Thyroid gland (tissue), 4 donors: ENCODE data around the gene COX6A1. TPM values are rescaled to one million over a fixed set of nuclear protein-coding genes. Genes with fewer than 3 reads are reported as not detected.

Experiments
- DNase-seq, 2 donors: peaks; one replicate each; pipeline ENCODE4 v3.0.0-alpha.2; 2019
- H3K27ac ChIP-seq, 3 donors: fragments of 200-600 bp; sonication (generic); 1 replicate in 2 of 3; 2 replicates in 1 of 3; pipeline ENCODE4 v1.5.1; 2016 to 2019; ENCODE audit warnings: mild to moderate bottlenecking in 1 of 3, moderate library complexity in 1 of 3
- H3K27me3 ChIP-seq: fragments of 200-600 bp; sonication (generic); one replicate; pipeline ENCODE4 v1.5.1; 2019
- H3K36me3 ChIP-seq, 2 donors: fragments of 200-600 bp; sonication (generic); one replicate each; pipeline ENCODE4 v1.5.1; 2016 to 2019
- H3K4me1 ChIP-seq, 2 donors: fragments of 200-600 bp; sonication (generic); one replicate each; pipeline ENCODE4 v1.5.1; 2017 to 2019
- H3K4me3 ChIP-seq, 3 donors: fragments of 200-600 bp; sonication (generic); replicated peaks in 1 of 3; 1 replicate in 2 of 3; 2 replicates in 1 of 3; pipeline ENCODE4 v1.5.1; 2016; ENCODE audit warnings: mild to moderate bottlenecking in 1 of 3
- H3K9me3 ChIP-seq: fragments of 200-600 bp; sonication (generic); one replicate; pipeline ENCODE4 v1.5.1; 2017
- POLR2A ChIP-seq, 2 donors: fragments of 450-650 bp; IDR thresholded peaks; one replicate each; pipeline ENCODE4 v1.6.1; 2017; ENCODE audit warnings: antibody characterized with exemption in 2 of 2, mild to moderate bottlenecking in 2 of 2, moderate library complexity in 1 of 2
- WGBS, 2 donors: methylation state at CpG; one replicate each; pipeline ENCODE4 v1.1.5; 2017; 5-methylcytosine and 5-hydroxymethylcytosine counted together
- intact Hi-C: fragments of 100-400 bp; cut with DNase I; formaldehyde crosslinking; loops from one replicate; pipeline ENCODE4 v1.15.1; 2023
- total RNA-seq, 4 donors: library from RNA; depleted of rRNA; stranded (reverse); fragments of >200 nt; gene quantifications; one replicate each; pipeline ENCODE4 v1.2.3, GENCODE V29; 2016
- TF ChIP-seq, protein P1 (sequence below), 6 experiments: fragments of 200-600 bp in 3 of 6; fragments of 450-650 bp in 3 of 6; sonication (generic) in 3 of 6; IDR thresholded peaks; one replicate each; pipeline ENCODE4 v1.5.1; 2016 to 2019; ENCODE audit warnings: antibody characterized with exemption in 6 of 6, mild to moderate bottlenecking in 2 of 6, inconsistent platforms in 1 of 6, moderate library complexity in 1 of 6

The COX6A1 gene
- total RNA-seq, 4 donors from 2014 or later = 511 to 1,033 (median 687) TPM

DNA sequence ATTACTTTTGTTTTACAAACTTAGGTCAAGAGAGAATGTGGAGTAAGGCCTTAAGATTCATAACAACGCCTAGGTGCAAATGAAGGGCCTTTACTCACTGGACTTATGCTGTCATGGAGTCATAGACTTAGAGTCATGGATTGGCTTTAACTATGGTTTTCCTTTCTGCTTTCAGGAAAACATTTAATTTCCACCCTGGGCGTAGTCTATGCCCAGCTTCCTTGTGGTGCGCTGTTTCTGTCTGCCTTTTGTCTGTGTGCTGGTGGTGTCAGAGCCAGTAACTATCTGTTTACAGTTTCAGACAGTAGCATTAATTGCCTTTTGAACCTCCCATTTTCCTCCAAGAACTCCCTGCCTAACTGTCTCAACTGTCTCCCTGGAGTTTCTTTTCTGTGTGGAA is 31.8 kb upstream of the COX6A1 start:
- H3K27me3 ChIP-seq = no peaks in the 10 kb centered on the region
- DNase-seq = no peak
- no peaks in the 10 kb centered on the region for H3K4me1 ChIP-seq
- H3K27ac ChIP-seq = no peak overlapping the region
- H3K36me3 ChIP-seq = no peaks in the 10 kb centered on the region
- H3K4me3 ChIP-seq = no peak overlapping the region
- no peak for TF ChIP-seq POLR2A (IDR thresholded peaks at IDR 0.05)
- TF ChIP-seq, protein P1, sequence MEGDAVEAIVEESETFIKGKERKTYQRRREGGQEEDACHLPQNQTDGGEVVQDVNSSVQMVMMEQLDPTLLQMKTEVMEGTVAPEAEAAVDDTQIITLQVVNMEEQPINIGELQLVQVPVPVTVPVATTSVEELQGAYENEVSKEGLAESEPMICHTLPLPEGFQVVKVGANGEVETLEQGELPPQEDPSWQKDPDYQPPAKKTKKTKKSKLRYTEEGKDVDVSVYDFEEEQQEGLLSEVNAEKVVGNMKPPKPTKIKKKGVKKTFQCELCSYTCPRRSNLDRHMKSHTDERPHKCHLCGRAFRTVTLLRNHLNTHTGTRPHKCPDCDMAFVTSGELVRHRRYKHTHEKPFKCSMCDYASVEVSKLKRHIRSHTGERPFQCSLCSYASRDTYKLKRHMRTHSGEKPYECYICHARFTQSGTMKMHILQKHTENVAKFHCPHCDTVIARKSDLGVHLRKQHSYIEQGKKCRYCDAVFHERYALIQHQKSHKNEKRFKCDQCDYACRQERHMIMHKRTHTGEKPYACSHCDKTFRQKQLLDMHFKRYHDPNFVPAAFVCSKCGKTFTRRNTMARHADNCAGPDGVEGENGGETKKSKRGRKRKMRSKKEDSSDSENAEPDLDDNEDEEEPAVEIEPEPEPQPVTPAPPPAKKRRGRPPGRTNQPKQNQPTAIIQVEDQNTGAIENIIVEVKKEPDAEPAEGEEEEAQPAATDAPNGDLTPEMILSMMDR (IDR thresholded peaks at IDR 0.05) = no peak
- no peaks in the 10 kb centered on the region for H3K9me3 ChIP-seq
- intact Hi-C loops = no loop called here
- WGBS, 2 donors = 80 to 88% methylated on average over 3 of the region's 3 CpGs

DNA sequence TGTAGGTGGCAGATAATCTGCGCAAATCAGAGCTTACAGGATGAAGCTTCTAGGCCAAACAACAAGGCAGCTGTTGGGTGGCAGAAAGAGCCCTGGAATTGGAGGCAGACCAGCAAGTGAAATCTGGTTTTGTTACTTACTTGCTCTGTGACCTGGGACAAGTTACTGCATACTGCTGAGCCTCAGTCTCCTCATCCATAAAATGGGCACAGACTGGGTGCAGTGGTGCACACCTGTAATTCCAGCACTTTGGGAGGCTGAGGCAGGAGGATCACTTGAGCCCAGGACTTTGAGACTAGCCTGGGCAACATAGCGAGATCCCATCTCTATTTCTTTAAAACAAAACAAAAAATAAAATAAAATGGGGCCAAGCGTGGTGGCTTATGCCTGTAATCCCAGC is 31.4 kb upstream of the COX6A1 start:
- no peaks in the 10 kb centered on the region for H3K4me1 ChIP-seq
- H3K27ac ChIP-seq = no peak overlapping the region
- H3K27me3 ChIP-seq = no peaks in the 10 kb centered on the region
- H3K9me3 ChIP-seq = no peaks in the 10 kb centered on the region
- WGBS, 2 donors = 94 to 95% methylated on average over 3 of the region's 3 CpGs
- no peak for DNase-seq
- no peak overlapping the region for H3K4me3 ChIP-seq
- TF ChIP-seq, protein P1 (IDR thresholded peaks at IDR 0.05) = no peak
- no peak for TF ChIP-seq POLR2A (IDR thresholded peaks at IDR 0.05)
- intact Hi-C loops = no loop called here
- no peaks in the 10 kb centered on the region for H3K36me3 ChIP-seq

DNA sequence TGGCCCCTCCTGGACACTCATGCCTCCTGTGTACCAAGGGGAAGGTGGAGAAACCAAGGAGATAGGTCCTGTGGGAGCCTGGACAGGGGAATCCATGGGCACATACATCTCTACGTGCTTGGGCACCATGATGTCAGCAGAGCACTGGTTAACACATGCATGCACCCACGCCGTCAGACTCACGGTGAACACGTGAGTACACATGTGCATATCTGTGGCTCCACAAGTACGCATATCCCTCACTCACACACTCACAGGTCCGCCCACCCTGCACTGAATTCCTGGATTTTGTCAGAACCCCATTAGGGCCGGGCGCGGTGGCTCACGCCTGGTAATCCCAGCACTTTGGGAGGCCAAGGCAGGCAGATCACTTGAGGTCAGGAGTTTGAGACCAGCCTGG is 29.1 kb upstream of the COX6A1 start:
- Histone ChIP-seq H3K27me3 (no peaks in the 10 kb centered on the region), H3K36me3 (no peaks in the 10 kb centered on the region)

DNA sequence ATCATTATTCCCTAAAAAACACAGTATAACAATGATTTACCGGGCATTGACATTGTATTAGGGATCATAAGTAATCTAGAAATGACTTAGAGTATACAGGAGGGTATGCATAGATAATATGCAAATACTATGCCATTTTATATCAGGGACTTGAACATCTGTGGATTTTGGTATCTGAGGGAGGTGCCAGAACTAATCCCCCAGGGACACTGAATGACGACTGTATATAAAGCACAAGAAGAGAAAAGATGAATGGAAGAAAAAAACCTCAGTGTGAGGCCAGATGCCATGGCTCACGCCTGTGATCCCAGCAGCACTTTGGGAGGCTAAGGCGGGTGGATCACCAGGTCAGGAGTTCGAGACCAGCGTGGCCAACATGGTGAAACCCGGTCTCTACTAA is 25.5 kb upstream of the COX6A1 start:
- H3K4me3 ChIP-seq = no peak overlapping the region
- TF ChIP-seq, protein P1 (IDR thresholded peaks at IDR 0.05) = no peak
- TF ChIP-seq POLR2A (IDR thresholded peaks at IDR 0.05) = no peak
- no peak overlapping the region for H3K27ac ChIP-seq
- no peaks in the 10 kb centered on the region for H3K4me1 ChIP-seq
- H3K9me3 ChIP-seq = no peaks in the 10 kb centered on the region
- intact Hi-C loops = no loop called here
- no peaks in the 10 kb centered on the region for H3K27me3 ChIP-seq
- H3K36me3 ChIP-seq = no peaks in the 10 kb centered on the region
- 88 to 90% methylated on average over 7 of the region's 7 CpGs for WGBS, 2 donors
- no peak for DNase-seq

More for the DNA sequence above, 29.1 kb upstream of the COX6A1 start:
- H3K9me3 ChIP-seq = no peaks in the 10 kb centered on the region
- TF ChIP-seq, protein P1 (IDR thresholded peaks at IDR 0.05) = no peak
- TF ChIP-seq POLR2A (IDR thresholded peaks at IDR 0.05) = no peak
- no peak overlapping the region for H3K4me3 ChIP-seq
- intact Hi-C loops = no loop called here
- H3K27ac ChIP-seq = no peak overlapping the region
- H3K4me1 ChIP-seq = no peaks in the 10 kb centered on the region
- 92 to 93% methylated on average over 10 of the region's 11 CpGs for WGBS, 2 donors
- DNase-seq = no peak

DNA sequence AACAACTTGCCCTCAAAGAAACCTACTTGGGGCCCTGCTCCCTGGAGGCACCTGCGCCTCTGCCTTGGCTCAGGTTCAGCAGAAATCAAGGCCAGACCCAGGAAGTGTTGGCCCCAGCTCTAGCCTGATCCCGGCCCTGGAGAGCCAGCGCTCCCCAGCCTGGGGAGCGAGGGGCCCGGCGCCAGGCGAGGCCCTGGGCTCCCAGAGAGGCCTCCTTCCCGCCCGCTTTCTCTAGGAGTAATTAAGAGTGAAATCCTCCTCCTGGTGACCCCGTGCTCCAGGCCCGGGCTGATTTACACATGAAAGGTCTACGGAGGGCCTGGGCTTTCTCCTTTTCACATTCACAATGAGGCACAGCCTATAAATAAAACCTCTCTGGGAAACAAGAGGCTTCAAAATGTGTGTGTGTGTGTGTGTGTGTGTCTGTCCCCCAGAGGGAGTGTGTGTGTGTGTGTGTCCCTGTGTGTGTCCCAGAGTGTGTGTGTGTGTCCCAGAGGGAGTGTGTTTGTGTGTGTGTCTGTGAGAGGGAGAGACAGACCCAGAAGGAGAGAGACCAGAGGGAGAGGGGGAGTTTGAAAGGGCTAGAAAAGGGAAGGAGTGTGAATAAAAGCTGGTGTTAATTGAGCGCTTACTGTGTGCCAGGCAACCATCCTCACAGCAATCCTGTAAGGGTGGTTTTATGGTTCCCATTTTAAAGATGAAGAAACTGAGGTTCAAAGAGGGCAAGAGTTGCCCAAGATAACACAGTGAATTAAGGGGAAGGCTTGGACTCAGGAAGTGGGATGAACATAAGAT is 23.8 kb upstream of the COX6A1 start:
- Histone ChIP-seq H3K4me3 (no peak overlapping the region), H3K9me3 (no peaks in the 10 kb centered on the region), H3K4me1 (no peaks in the 10 kb centered on the region), H3K36me3 (no peaks in the 10 kb centered on the region), H3K27me3 (no peaks in the 10 kb centered on the region), H3K27ac (no peak overlapping the region)
- WGBS, 2 donors = 37 to 44% methylated on average over 13 of the region's 13 CpGs
- no peak for TF ChIP-seq POLR2A (IDR thresholded peaks at IDR 0.05)
- TF ChIP-seq, protein P1 (IDR thresholded peaks at IDR 0.05) = no peak
- intact Hi-C loops = no loop called here
- no peak for DNase-seq
